Dendritic cell treated with granulocyte-macrophage colony-stimulating factor and Interleukin-4, amounts not matched to agents 40 ng/mL and 50 ng/mL, for 4 days (primary cell): ENCODE results near the gene DTNB.

Source experiments
- H3K27ac Mint-ChIP-seq: one replicate; pipeline ENCODE4 v1.8.0; 2022; ENCODE audit warnings: mild to moderate bottlenecking, mixed read lengths
- H3K27me3 Mint-ChIP-seq: one replicate; pipeline ENCODE4 v1.8.0; 2022; ENCODE audit warnings: mild to moderate bottlenecking, mixed read lengths
- H3K36me3 Mint-ChIP-seq: one replicate; pipeline ENCODE4 v1.8.0; 2022; ENCODE audit warnings: low read depth, mixed read lengths
- H3K4me1 Mint-ChIP-seq: one replicate; pipeline ENCODE4 v1.8.0; 2022; ENCODE audit warnings: low read depth, mixed read lengths
- H3K4me3 Mint-ChIP-seq: one replicate; pipeline ENCODE4 v1.8.0; 2022; ENCODE audit warnings: mild to moderate bottlenecking, moderate library complexity, mixed read lengths
- H3K9me3 Mint-ChIP-seq: one replicate; pipeline ENCODE4 v1.8.0; 2022; ENCODE audit warnings: mixed read lengths
- intact Hi-C: fragments of 100-400 bp; cut with micrococcal nuclease; formaldehyde crosslinking; loops from one replicate; pipeline ENCODE4 v1.15.0; 2022

The DTNB gene

DNA sequence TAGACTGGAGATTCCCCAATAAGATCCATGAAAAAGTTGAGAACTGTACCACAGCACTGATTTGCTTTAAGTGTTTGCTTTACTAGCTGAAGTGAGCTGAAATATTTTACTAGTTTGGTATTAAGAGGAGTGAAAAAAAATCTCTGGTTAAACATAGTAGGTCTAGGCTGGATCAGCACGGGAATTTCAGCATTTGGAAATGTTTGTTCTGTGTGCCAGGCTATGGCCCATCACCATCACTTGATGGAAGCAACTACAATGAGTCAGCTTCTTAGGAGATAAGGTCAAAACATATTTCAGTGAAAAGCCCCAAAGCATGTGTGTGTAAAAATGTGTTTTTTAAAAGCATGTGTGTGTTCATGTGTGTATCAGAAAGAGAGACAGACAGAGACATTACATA lies 200.2 kb downstream of the DTNB start:
- intact Hi-C loops = no loop called here
- Mint-ChIP-seq H3K27ac (no peak overlapping the region), H3K36me3 (peaks cover 8% of the 10 kb centered on the region), H3K27me3 (no peaks in the 10 kb centered on the region), H3K9me3 (peaks cover 20% of the 10 kb centered on the region), H3K4me1 (no peaks in the 10 kb centered on the region), H3K4me3 (no peak overlapping the region)

DNA sequence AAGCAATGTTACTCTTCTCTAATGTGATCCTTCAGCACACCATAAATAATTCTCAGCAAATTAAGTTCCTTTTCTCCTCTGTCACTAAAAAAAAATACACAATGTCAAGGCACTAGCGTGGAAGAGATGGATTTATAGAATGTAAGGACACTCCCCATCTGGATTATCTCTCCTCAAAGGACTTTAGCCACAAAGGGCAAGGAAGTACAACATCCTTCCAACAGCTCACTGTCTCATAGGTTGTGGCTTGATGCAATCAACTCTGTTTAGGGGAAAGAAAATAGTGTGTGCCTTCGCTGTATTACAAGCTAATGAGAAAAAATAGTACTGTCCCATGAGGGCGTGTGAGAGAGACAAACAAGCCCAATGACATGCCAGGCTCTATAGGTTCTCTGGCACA lies 202.6 kb downstream of the DTNB start:
- intact Hi-C loops = no loop called here
- Mint-ChIP-seq H3K4me1 (no peaks in the 10 kb centered on the region), H3K4me3 (no peak overlapping the region), H3K9me3 (peaks cover 12% of the 10 kb centered on the region), H3K27me3 (no peaks in the 10 kb centered on the region), H3K36me3 (peaks cover 8% of the 10 kb centered on the region), H3K27ac (no peak overlapping the region)

DNA sequence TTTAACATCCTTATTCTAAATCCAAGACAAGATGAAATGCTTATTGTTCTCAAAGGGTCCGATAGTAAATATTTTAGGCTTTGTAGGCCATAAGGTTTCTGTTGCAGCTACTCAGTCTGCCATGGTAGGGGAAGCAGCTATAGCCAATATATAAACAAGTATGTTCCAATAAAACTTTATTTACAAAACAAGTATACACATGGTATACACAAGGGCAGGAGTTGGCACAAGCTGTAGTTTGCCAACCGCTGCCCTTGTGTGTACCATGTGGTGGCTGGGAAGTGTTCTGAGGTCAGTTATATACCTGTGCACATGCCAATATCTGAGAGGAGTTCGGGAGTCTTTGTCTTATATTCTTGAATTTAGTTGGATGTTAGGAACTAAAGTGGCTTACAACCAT lies 205.6 kb downstream of the DTNB start:
- intact Hi-C loops = no loop called here
- Mint-ChIP-seq H3K36me3 (no peaks in the 10 kb centered on the region), H3K27me3 (no peaks in the 10 kb centered on the region), H3K9me3 (no peaks in the 10 kb centered on the region), H3K27ac (no peak overlapping the region), H3K4me1 (no peaks in the 10 kb centered on the region), H3K4me3 (no peak overlapping the region)

DNA sequence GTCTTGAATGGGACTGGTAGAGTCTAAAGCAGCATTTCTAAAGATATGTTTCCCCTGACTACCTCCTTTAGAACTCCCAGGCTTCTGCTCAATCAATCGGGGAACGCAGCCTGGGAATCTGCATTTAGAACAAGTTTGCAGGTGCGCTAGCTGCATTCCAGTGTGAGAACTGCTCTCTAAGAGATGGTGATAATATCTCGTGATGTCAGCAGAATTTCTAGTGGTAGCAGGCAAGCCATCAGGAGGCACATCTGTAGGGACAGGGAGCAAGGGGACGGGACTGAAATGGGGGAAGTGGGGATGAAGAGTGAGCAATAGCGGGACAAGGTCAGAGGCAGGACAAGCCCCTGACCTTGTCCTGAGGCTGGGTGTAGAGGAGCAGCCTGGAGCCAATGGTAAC lies 211.4 kb downstream of the DTNB start:
- no peak overlapping the region for H3K4me3 Mint-ChIP-seq
- no peaks in the 10 kb centered on the region for H3K9me3 Mint-ChIP-seq
- no peaks in the 10 kb centered on the region for H3K27me3 Mint-ChIP-seq
- intact Hi-C loops = no loop called here
- peaks cover 17% of the 10 kb centered on the region for H3K4me1 Mint-ChIP-seq
- no peaks in the 10 kb centered on the region for H3K36me3 Mint-ChIP-seq
- no peak overlapping the region for H3K27ac Mint-ChIP-seq

DNA sequence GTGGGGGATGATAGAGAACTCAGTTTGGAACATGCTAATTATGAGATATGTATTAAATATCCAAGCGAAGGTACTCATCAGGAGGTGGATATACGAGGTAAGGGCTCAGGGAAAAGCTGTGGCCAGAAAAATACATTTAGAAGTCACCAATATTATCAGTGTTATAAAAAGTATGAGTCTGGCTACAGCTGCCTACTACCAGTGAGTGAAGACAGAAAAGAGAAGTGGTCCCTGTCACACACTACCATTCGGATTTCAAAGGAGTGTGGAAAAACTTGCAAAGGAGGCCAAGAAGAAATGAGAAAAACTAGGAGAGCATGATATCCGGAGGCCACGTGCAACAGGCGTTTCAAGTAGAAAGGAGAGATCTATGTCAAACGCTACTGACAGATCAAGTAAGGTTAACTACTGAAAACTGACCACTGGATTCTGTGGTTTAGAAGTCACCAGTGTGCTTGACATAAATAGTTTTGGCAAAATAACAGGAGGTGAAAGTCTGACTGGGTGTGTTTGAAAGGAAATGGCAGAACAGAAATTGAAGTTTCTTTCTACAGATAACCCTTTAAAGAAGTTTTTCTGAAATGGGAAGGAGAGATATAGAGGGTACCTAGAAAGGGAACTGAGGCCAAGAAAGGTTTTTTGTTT lies 213.0 kb downstream of the DTNB start:
- Mint-ChIP-seq H3K9me3 (no peaks in the 10 kb centered on the region), H3K4me3 (no peak overlapping the region), H3K36me3 (no peaks in the 10 kb centered on the region), H3K27me3 (no peaks in the 10 kb centered on the region), H3K4me1 (peaks cover 17% of the 10 kb centered on the region), H3K27ac (peak overlapping the region; percentile 5)
- intact Hi-C loops = no loop called here

DNA sequence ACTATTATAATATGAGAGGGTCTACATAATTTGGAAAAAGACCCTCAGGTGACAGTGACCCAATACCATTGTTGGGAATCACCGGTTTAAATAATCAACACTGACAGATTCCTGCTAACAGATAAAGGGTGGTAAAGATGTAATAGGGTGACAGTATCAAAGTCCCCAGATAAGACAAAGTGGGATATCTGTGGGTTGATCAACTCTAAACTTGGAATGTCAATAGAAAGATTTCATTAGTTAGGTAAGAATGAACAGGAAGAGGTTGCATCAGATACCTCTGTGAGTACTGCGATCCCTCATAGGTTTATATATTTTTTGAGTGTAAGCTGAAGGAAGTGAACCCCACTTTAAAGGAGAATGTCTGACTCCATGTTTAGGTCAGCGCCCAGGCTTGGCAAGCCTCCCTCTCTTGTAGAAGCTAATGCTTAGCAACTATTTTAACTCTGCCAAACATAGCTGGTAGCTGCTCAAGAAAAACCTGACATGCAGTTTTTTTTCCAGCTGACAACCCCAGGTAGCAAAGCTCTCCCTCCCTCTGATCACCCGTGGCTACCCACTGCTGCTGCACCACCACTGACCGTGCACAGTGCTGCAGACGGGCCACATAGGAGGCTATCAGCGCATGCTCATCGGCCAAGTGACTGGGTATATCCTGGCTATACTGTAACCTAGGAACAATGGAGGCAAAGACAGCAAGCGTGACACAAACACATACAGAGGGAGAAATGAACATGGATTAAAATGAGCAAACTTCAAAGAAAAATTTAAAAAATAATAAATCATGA lies 218.4 kb downstream of the DTNB start:
- intact Hi-C loops = no loop called here
- H3K27me3 Mint-ChIP-seq = no peaks in the 10 kb centered on the region
- no peaks in the 10 kb centered on the region for H3K36me3 Mint-ChIP-seq
- H3K27ac Mint-ChIP-seq = no peak overlapping the region
- no peak overlapping the region for H3K4me3 Mint-ChIP-seq
- H3K9me3 Mint-ChIP-seq = no peaks in the 10 kb centered on the region
- peaks cover 8% of the 10 kb centered on the region for H3K4me1 Mint-ChIP-seq

DNA sequence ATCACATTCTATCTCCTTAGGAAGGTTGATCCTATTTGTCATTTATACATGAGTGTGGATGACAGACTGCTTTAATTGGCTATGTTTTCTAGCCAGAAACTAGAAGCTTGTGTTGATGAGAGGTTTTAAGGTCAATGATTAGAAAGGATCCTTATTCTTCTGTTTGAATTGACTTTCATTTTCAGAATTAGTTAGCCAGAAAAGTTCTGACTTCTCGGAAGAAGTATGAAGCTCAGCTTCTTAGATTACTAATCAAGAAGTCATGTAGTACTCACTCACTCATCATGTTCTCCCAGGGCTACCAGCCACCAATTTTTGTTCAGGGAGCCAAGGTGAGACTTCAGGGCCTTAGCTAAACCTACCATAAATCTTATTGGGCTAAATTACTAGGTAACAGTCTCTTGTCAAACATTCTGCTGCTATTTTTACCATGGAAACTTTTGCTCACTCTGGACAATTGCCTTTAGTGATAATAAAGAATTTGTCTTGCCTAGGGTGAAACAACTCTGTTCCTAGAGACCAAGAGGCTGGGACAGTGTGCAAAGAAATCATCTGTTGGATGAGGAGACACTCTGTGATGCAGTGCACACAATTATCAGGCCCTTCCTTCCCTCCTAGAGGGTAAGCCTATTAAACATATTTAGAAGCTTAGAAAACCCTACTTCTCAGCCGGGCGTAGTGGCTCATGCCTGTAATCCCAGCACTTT lies 220.0 kb downstream of the DTNB start:
- H3K27me3 Mint-ChIP-seq = no peaks in the 10 kb centered on the region
- intact Hi-C loops = no loop called here
- H3K27ac Mint-ChIP-seq = no peak overlapping the region
- H3K4me1 Mint-ChIP-seq = peaks cover 6% of the 10 kb centered on the region
- H3K4me3 Mint-ChIP-seq = no peak overlapping the region
- H3K36me3 Mint-ChIP-seq = no peaks in the 10 kb centered on the region
- no peaks in the 10 kb centered on the region for H3K9me3 Mint-ChIP-seq

DNA sequence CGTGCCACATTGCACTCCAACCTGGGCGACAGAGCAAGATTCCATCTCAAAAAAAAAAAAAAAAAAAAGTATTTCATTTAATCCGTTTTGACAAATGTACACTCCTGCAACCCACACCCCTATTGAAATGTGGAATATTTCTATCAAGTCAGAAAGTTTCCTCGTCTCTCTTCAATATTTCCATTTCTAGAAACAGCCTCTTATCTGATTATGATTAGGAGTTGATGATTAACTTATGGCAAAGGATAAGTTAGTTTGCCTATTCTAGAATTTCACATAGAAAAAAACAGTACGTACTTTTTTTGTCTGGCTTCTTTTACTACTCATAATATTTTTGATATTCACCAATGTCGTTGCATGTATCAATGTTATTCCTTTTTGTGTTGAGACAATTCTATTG lies 224.6 kb downstream of the DTNB start:
- Mint-ChIP-seq H3K9me3 (no peaks in the 10 kb centered on the region), H3K27me3 (no peaks in the 10 kb centered on the region), H3K36me3 (no peaks in the 10 kb centered on the region), H3K4me3 (no peak overlapping the region), H3K27ac (no peak overlapping the region), H3K4me1 (peaks cover 14% of the 10 kb centered on the region)
- intact Hi-C loops = no loop called here

DNA sequence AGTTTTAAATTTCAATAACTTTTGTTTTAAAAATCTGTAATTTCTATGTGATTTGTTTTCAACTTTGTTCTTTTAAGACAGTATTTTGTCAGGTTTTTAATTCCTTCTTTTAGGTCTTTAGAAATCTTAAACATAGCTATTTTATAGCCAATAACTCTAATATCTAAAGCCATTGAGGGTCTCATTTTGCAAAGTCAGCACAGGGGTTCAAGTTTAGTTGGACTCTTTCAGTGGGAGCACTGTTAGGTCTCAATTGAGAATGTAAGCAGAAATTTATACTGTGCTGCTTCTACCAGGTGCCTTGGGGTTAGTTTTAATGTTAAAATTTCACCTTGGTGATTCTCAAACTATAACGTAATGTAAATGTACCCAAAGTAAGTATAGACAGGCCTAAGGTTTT lies 226.4 kb downstream of the DTNB start:
- Mint-ChIP-seq H3K4me1 (peaks cover 9% of the 10 kb centered on the region), H3K36me3 (no peaks in the 10 kb centered on the region)

DNA sequence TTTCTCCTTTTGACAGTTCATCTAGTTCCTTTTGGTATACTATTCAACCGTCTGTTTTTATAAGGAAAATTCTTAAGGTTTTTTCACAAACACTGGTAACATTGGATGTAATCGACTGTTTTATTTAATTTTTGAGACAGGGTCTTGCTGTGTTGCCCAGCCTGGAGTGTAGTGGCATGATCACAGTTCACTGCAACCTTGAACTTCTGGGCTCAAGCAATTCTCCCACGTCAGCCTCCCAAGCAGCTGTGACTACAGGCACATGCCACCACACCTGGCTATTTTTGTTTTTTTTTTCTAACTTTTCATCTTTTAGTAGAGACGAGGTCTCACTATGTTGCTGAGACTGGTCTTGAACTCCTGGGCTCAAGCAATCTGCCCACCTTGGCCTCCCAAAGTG lies 227.3 kb downstream of the DTNB start:
- intact Hi-C loops = no loop called here
- no peaks in the 10 kb centered on the region for H3K27me3 Mint-ChIP-seq
- H3K4me3 Mint-ChIP-seq = no peak overlapping the region
- H3K36me3 Mint-ChIP-seq = no peaks in the 10 kb centered on the region
- H3K9me3 Mint-ChIP-seq = no peaks in the 10 kb centered on the region
- H3K4me1 Mint-ChIP-seq = peaks cover 9% of the 10 kb centered on the region
- no peak overlapping the region for H3K27ac Mint-ChIP-seq

More for the DNA sequence above, 226.4 kb downstream of the DTNB start:
- intact Hi-C loops = no loop called here
- H3K9me3 Mint-ChIP-seq = no peaks in the 10 kb centered on the region
- H3K4me3 Mint-ChIP-seq = no peak overlapping the region
- no peak overlapping the region for H3K27ac Mint-ChIP-seq
- H3K27me3 Mint-ChIP-seq = no peaks in the 10 kb centered on the region

DNA sequence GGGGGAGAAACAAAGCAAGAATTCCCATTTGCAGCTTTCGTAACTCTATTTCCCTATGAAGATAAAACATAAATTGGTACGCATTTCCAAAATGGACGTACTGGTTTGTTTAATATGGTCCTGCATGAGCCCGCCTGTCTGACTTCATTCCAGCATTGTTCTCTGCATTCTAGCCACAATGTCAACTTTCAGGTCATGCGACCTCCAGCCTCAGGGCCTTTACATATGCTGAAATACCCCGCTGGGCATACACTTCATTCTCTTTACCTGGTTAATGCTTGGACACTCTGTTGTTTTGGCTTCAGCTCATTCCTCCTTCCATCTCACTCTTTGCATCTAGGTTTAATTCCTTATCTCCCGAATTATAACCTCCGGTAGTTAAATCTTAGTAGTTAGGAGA lies 227.9 kb downstream of the DTNB start:
- no peaks in the 10 kb centered on the region for H3K9me3 Mint-ChIP-seq

DNA sequence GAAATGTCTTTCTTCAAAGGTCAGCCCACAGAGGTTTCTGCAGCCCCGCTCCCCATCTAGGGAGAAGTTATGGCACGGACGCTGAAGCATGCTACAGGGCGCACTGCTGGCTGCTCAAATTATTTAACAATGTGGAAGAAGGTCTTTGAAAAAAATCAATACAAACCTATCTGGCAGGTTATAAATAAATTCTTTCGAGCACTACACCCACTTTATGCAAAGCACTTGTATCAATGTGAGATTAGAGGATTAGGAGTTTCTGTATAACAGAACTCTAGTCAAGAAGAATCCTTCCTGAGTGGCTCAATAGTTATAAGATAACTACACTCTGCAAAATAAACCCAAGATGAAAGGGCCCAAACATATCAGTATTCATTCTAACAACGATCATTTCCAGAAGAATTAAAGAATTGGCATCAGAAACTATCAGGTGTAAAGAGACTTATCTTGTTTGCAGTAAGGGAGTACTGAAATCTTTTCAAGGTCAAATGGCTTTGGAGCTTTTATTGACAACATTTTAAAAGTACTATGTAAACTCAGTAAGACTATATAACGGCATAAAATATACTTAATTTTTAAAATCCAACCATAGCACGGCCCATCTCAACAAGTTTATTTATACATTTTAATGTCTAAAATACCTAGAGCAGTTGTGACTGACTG lies 228.6 kb downstream of the DTNB start:
- H3K4me1 Mint-ChIP-seq = peaks cover 9% of the 10 kb centered on the region
- no peaks in the 10 kb centered on the region for H3K36me3 Mint-ChIP-seq
- no peak overlapping the region for H3K27ac Mint-ChIP-seq
- H3K9me3 Mint-ChIP-seq = no peaks in the 10 kb centered on the region
- no peaks in the 10 kb centered on the region for H3K27me3 Mint-ChIP-seq
- no peak overlapping the region for H3K4me3 Mint-ChIP-seq
- intact Hi-C loops = no loop called here

More for the DNA sequence above, 227.9 kb downstream of the DTNB start:
- Mint-ChIP-seq H3K36me3 (no peaks in the 10 kb centered on the region), H3K27ac (no peak overlapping the region), H3K27me3 (no peaks in the 10 kb centered on the region), H3K4me3 (no peak overlapping the region), H3K4me1 (peaks cover 9% of the 10 kb centered on the region)
- intact Hi-C loops = no loop called here

DNA sequence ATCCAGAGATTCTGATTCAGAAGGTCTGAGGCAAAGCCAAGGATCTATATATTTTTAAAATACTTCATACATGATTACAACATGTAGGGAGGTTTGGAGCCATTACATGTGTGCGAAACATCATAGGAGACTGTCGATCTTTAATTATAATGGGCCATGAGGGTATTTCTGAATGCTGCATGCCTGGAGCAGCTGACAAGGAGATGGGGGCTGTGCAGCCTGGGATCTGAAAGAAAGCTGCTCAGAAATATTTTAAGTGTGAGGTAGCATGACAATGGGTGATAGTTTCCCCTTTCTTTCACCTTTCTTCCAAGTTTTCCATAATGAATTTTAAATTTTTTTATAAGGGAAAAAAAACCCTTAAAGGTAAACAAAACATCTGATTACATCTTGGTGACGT lies 229.6 kb downstream of the DTNB start:
- Mint-ChIP-seq H3K36me3 (no peaks in the 10 kb centered on the region), H3K27ac (no peak overlapping the region), H3K4me1 (peaks cover 9% of the 10 kb centered on the region), H3K9me3 (no peaks in the 10 kb centered on the region), H3K27me3 (no peaks in the 10 kb centered on the region), H3K4me3 (no peak overlapping the region)
- intact Hi-C loops = no loop called here

DNA sequence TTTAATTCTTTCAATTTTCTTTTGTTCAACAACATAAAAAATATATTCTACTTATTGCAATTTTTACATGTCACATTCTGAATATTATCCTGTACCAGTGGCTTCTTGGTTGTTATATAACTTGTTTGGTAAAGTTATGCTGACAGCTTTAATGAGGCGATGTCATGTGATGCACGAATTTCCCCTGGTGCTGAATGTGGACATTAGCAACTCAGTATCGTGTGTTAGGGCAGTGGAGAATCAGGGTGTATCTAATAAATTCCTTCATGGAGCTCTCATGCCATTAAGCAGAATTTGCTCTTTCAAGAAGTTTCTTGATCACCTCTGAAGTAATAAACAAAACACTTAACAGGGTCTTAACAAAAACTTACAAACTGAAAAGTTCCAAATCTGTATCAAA lies 232.0 kb downstream of the DTNB start:
- Mint-ChIP-seq H3K27ac (no peak overlapping the region), H3K4me1 (no peaks in the 10 kb centered on the region), H3K36me3 (no peaks in the 10 kb centered on the region), H3K9me3 (no peaks in the 10 kb centered on the region), H3K27me3 (no peaks in the 10 kb centered on the region), H3K4me3 (no peak overlapping the region)
- intact Hi-C loops = no loop called here
